H1 (cell line): ENCODE results near the gene KPNA1.
"Not testable (repeated sequence)": the region's sequence is repeated elsewhere in the genome, so short reads cannot be mapped to it uniquely, and the experiment has no call there.

ENCODE experiments used
- ATF2 ChIP-seq: IDR thresholded peaks from 2 replicates; pipeline ENCODE4 v1.6.1; 2012; ENCODE audit warnings: low read length, inconsistent platforms
- ATF3 ChIP-seq: IDR thresholded peaks from 2 replicates; pipeline ENCODE4 v1.6.1; 2011; ENCODE audit warnings: low read depth, mild to moderate bottlenecking, low read length; ENCODE audit not compliant: insufficient read depth
- CHD1 ChIP-seq: IDR thresholded peaks from 2 replicates; pipeline ENCODE4 v1.6.1; 2012; ENCODE audit warnings: low read depth, low read length, improper control_type of control experiment
- CHD2 ChIP-seq: IDR thresholded peaks from 2 replicates; pipeline ENCODE4 v1.6.1; 2012; ENCODE audit warnings: low read length, improper control_type of control experiment
- CTCF ChIP-seq, 3 experiments: IDR thresholded peaks; 1 replicate in 2 of 3; 2 replicates in 1 of 3; pipeline versions ENCODE4 v1.5.1 to v1.6.1; 2011; ENCODE audit warnings: low read length in 3 of 3, mild to moderate bottlenecking in 3 of 3, inconsistent platforms in 2 of 3, low read depth in 1 of 3, moderate library complexity in 1 of 3; ENCODE audit not compliant: insufficient read depth in 1 of 3; ENCODE audit errors: control extremely low read depth in 1 of 3
- EP300 ChIP-seq, 2 experiments: IDR thresholded peaks; 1 replicate in 1 of 2; 2 replicates in 1 of 2; pipeline ENCODE4 v1.6.1; 2011 to 2012; ENCODE audit warnings: low read depth in 2 of 2, low read length in 2 of 2, mild to moderate bottlenecking in 2 of 2, borderline replicate concordance in 1 of 2, inconsistent platforms in 1 of 2, moderate library complexity in 1 of 2
- JUND ChIP-seq: IDR thresholded peaks from 2 replicates; pipeline ENCODE4 v1.6.1; 2011; ENCODE audit warnings: mild to moderate bottlenecking, improper control_type of control experiment, low read length
- NRF1 ChIP-seq: IDR thresholded peaks from 2 replicates; pipeline ENCODE4 v1.6.1; 2011; ENCODE audit warnings: mild to moderate bottlenecking, low read depth, low read length, improper control_type of control experiment
- POLR2A ChIP-seq, 2 experiments: IDR thresholded peaks; 1 replicate in 1 of 2; 2 replicates in 1 of 2; pipeline ENCODE4 v1.6.1; 2011; ENCODE audit warnings: low read depth in 2 of 2, low read length in 2 of 2, mild to moderate bottlenecking in 2 of 2; ENCODE audit errors: control extremely low read depth in 1 of 2
- RBBP5 ChIP-seq: IDR thresholded peaks from 2 replicates; pipeline ENCODE4 v1.7.1; 2012; ENCODE audit warnings: low read depth, mild to moderate bottlenecking, inconsistent platforms, low read length, moderate library complexity, borderline replicate concordance
- RNF2 ChIP-seq: fragments of 200-900, 300-1000 bp; sonication (generic); IDR thresholded peaks from 2 replicates; pipeline ENCODE4 v1.7.1; 2016; ENCODE audit warnings: borderline replicate concordance, low read depth, mild to moderate bottlenecking, antibody characterized with exemption, low read length; ENCODE audit not compliant: poor library complexity, severe bottlenecking; ENCODE audit errors: missing control alignments
- SUZ12 ChIP-seq: fragments of 200-600 bp; sonication (generic); IDR thresholded peaks from 2 replicates; pipeline ENCODE4 v1.6.1; 2012; ENCODE audit warnings: mild to moderate bottlenecking, inconsistent platforms, low read length, moderate library complexity, mixed read lengths
- ZNF274 ChIP-seq: IDR thresholded peaks from 2 replicates; pipeline ENCODE4 v1.7.0; 2012; ENCODE audit warnings: low read length, borderline replicate concordance; ENCODE audit errors: extremely low read depth

- TF ChIP-seq CHD1; RBBP5; CTCF (IDR thresholded peaks at IDR 0.05; ENCODE audit: control extremely low read depth in 1 of 3, insufficient read depth in 1 of 3, low read depth in 1 of 3, low read length in 3 of 3); NRF1; ZNF274; POLR2A (IDR thresholded peaks at IDR 0.05; ENCODE audit: control extremely low read depth in 1 of 2, low read depth in 2 of 2, low read length in 2 of 2); CHD2; ATF3; EP300 (IDR thresholded peaks at IDR 0.05; ENCODE audit: borderline replicate concordance in 1 of 2, low read depth in 2 of 2, low read length in 2 of 2); SUZ12; JUND; RNF2; ATF2: not testable (repeated sequence)
Observed at GRCh38 chr3:122448218-122448617, 66.5 kb downstream of the KPNA1 start.
